ENCODE data around the gene CMIP. TPM values are rescaled to one million over a fixed set of nuclear protein-coding genes. Genes with fewer than 3 reads are reported as not detected.

CMIP gene
- total and polyA plus RNA-seq, 7 donors = 11.0 to 60.3 (median 20.4) TPM

- Histone ChIP-seq H3K36me3 (peaks cover 0 to 40% (median 5%) of the 10 kb centered on the region in 4 donors), H3K27ac (peak overlapping the region; percentile 76 to 95 (median 84)), H3K4me1 (peaks cover 0 to 66% (median 46%) of the 10 kb centered on the region in 4 donors), H3K4me3 (no peak overlapping the region), H3K9me3 (no peaks in the 10 kb centered on the region), H3K27me3 (no peaks in the 10 kb centered on the region)
- TF ChIP-seq CTCF (IDR thresholded peaks at IDR 0.05) = no peak
- TF ChIP-seq EP300 (IDR thresholded peaks at IDR 0.05) = peak in 1 of 4 donors; percentile 42
- no peak for TF ChIP-seq POLR2A (IDR thresholded peaks at IDR 0.05)
- peak in 3 of 4 donors; percentile 28 to 52 (median 44) for TF ChIP-seq POLR2AphosphoS5 (IDR thresholded peaks at IDR 0.05)
- intact Hi-C loops (cut with DNase I) = loop anchor here (2.0 kb wide), 1 partner anchor 36 kb away; no protein-coding TSS in a partner anchor
- peak; percentile 93 for DNase-seq
- WGBS, 2 donors = 85 to 86% methylated on average over 28 of the region's 28 CpGs
These were observed 248.6 kb downstream of the CMIP start for GRCh38 chr16:81693041-81693743.

GRCh38 chr16:81693744-81694303 is 249.2 kb downstream of the CMIP start:
- H3K4me1 ChIP-seq = peaks cover 0 to 66% (median 46%) of the 10 kb centered on the region in 4 donors
- peaks cover 0 to 46% (median 7%) of the 10 kb centered on the region in 4 donors for H3K36me3 ChIP-seq
- H3K27ac ChIP-seq = peak overlapping the region; percentile 76 to 95 (median 84)

GRCh38 chr16:81694494-81695280 is 250.1 kb downstream of the CMIP start:
- DNase-seq = no peak
- WGBS, 2 donors = 79 to 89% methylated on average over 14 of the region's 14 CpGs
- intact Hi-C loops (cut with DNase I) = no loop called here
- Histone ChIP-seq H3K4me3 (no peak overlapping the region), H3K9me3 (no peaks in the 10 kb centered on the region), H3K4me1 (peaks cover 0 to 66% (median 46%) of the 10 kb centered on the region in 4 donors), H3K36me3 (peaks cover 0 to 54% (median 9%) of the 10 kb centered on the region in 4 donors), H3K27me3 (no peaks in the 10 kb centered on the region), H3K27ac (peak overlapping the region; percentile 76 to 95 (median 84))
- TF ChIP-seq POLR2A (IDR thresholded peaks at IDR 0.05) (no peak), CTCF (IDR thresholded peaks at IDR 0.05) (no peak), POLR2AphosphoS5 (IDR thresholded peaks at IDR 0.05) (no peak), EP300 (IDR thresholded peaks at IDR 0.05) (no peak)

More at GRCh38 chr16:81693744-81694303, 249.2 kb downstream of the CMIP start:
- Histone ChIP-seq H3K27me3 (no peaks in the 10 kb centered on the region), H3K9me3 (no peaks in the 10 kb centered on the region), H3K4me3 (no peak overlapping the region)
- TF ChIP-seq POLR2AphosphoS5 (IDR thresholded peaks at IDR 0.05) = no peak
- TF ChIP-seq POLR2A (IDR thresholded peaks at IDR 0.05) = no peak
- no peak for TF ChIP-seq CTCF (IDR thresholded peaks at IDR 0.05)
- no peak for TF ChIP-seq EP300 (IDR thresholded peaks at IDR 0.05)
- WGBS, 2 donors = 92 to 95% methylated on average over 9 of the region's 9 CpGs
- intact Hi-C loops (cut with DNase I) = loop anchor here (2.0 kb wide), 1 partner anchor 37 kb away; no protein-coding TSS in a partner anchor
- no peak for DNase-seq

GRCh38 chr16:81695321-81696165 is 250.9 kb downstream of the CMIP start:
- Histone ChIP-seq H3K4me3 (no peak overlapping the region), H3K36me3 (peaks cover 0 to 63% (median 11%) of the 10 kb centered on the region in 4 donors), H3K4me1 (peaks cover 0 to 66% (median 46%) of the 10 kb centered on the region in 4 donors), H3K27ac (peak overlapping the region; percentile 76 to 95 (median 84)), H3K9me3 (no peaks in the 10 kb centered on the region), H3K27me3 (no peaks in the 10 kb centered on the region)
- WGBS, 2 donors = 64 to 78% methylated on average over 10 of the region's 10 CpGs
- no peak for DNase-seq
- TF ChIP-seq EP300 (IDR thresholded peaks at IDR 0.05) (no peak), CTCF (IDR thresholded peaks at IDR 0.05) (no peak), POLR2A (IDR thresholded peaks at IDR 0.05) (no peak), POLR2AphosphoS5 (IDR thresholded peaks at IDR 0.05) (no peak)
- intact Hi-C loops (cut with DNase I) = loop anchor here (2.0 kb wide), 1 partner anchor 71 kb away; no protein-coding TSS in a partner anchor

All from sigmoid colon (tissue), 7 donors.